T-helper 9 cell (primary cell): ENCODE data around the gene MTFP1.
"Not testable (repeated sequence)": the region's sequence is repeated elsewhere in the genome, so short reads cannot be mapped to it uniquely, and the experiment has no call there.

ENCODE experiments used
- DNase-seq: peaks from one replicate; pipeline ENCODE4 v3.0.0-alpha.2; 2020
- total RNA-seq, 2 donors: gene quantifications; one replicate each; lab custom pipeline; 2026; lab: John Stamatoyannopoulos, UW

Gene MTFP1, protein sequence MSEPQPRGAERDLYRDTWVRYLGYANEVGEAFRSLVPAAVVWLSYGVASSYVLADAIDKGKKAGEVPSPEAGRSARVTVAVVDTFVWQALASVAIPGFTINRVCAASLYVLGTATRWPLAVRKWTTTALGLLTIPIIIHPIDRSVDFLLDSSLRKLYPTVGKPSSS
- total RNA-seq: 1.5 to 3.4 reads per million in 2 donors

DNA sequence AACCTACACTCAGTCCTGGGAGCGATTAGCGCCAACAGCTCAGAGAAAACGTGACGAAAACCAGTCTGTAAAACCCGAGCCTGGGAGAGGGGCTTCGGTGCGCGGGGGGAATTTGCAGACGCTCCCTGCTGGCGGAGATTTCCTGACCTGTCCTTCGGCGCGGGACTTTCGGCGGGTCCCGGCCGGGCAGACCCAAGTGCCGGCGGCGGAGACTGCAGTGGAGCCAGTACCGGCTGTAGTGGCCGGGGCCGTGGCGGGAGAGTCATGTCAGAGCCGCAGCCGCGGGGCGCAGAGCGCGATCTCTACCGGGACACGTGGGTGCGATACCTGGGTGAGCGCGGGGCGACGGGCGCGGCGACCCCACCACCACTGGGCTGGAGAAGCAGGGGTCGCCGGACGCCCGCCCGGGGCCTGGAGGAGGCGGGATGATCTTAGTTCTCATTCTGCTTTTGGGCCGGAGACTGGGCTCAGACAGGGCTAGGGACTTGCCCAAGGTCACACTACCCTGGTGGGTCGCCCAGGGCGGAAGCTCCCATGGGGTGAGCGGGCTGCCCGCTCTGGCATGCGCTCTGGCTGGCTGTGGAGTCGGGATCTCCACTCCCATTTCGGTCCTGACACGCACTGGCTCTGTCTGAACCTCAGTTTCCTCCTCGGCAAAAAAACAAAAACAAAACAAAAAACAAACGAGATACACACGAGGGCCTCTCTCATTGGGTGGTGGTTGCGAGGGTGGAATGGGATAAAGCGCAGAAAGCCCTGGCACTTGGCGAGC is at the start of gene MTFP1:
MTFP1 (plus strand) TSS at position 153 of the 772 bp plus-strand sequence; CDS start at position 265, 112 bp downstream.
- DNase-seq: peak; percentile 37

DNA sequence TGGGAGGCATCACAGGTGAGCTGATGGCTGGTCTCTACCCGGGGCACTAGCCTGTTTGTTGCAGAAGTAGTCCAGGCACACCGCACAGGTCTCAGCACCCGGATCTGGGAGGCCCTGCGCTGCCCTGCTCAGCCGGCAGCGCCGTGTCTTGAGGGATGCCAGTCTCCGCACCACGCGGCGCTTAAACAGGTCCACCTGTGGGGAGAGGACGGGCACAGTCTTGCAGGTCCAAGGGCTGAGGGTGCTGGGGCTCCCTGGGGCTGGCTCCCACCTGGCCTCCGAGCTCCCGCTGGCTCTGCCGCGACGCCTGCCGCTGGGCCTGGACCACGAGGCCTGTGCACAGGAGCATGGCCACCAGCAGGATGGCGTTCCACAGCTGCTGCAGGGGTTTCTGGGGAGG is 45.6 kb upstream of the MTFP1 start:
- no peak for DNase-seq

DNA sequence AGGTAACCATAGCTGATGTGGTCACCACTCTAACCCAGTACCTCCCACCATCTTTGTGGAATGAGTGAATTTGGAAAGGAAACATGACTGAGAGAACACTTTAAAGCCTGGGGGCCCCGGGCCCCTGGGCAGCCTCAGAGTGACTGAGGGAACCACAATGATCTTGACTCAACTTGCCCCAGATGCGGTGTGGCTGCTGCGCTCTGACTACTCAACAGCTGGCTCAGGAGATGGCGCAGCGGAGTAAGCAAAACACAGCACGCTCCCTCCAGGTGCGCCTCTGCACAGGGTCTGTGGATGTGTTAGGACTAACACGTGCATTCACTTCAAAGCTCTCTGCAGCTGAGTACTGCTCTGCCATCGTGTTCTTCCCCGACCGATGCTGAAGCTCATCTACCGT is 44.3 kb upstream of the MTFP1 start:
- DNase-seq: no peak

DNA sequence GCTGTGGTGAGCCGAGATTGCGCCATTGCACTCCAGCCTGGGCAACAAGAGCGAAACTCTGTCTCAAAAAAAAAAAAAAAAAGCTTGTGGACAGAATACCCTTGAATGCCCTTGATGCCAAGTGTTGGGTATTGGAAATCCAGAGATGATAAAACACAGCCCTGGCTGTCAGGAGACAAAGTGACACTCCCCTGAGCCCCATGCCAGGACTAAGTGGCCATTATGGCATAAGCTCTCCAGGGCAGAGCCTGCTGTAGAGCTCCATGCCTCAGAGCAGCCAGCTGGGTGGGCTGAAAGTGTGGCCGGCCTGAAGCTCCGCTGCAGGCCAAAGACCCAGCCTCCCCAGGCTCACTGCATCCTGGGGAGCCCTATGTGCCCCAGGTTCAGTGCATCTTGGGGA is 43.2 kb upstream of the MTFP1 start:
- DNase-seq: no peak

DNA sequence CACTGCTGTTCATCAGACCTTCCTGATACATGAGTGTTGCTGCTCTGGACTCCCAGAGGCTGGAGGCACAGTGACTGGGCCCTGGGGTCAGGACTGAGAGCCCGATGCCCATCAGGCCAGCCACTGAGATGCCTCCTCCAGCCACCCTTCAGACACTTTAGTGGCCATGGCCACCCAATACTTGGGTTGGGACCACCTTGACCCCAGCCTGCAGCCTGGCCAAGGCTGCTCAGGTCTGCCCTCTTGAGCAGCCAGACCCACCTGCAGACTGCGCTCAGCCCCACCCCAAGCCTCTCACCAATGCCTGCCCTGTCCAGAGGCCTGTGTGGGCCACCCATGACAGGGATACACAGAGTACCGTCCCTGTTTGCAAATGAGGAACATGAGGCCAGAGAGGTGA is 42.5 kb upstream of the MTFP1 start:
- no peak for DNase-seq

DNA sequence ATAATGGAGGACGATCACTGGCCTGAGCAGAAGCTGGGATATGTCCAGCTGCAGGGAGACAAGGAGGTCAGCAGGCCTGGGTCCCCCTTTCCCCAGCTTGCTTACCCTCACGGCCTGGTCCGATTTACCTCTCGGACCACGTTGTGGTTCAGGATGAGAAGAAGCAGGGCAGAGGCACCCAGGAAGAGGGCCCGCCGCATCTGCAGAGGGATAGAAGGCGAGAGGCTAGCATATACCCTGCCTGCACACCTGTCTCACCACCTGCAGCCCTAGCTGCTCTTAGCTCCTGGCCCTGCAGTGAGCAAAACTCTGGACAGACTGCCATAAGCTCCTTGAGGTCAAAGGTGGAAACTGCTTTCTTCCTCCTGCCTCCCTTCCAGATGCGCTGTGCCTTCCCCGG is 39.6 kb upstream of the MTFP1 start:
- no peak for DNase-seq

DNA sequence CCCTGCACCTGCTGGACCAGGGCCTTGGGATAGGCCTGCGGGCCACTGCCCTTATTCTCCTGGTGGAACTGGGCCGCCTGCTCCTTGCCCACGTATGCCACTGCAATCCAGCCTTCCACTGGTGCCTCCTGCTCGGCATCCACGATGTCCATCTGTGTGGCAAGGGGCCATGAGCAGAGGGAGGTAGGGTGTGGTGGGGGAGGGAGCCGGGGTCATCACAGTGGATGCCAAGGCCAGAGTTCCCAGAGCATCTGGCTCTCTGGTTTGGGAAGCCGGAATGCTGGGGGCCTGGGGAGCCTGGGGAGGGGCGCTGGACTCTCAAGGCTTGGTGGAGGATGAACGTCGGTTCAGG is 39.0 kb upstream of the MTFP1 start:
- no peak for DNase-seq

DNA sequence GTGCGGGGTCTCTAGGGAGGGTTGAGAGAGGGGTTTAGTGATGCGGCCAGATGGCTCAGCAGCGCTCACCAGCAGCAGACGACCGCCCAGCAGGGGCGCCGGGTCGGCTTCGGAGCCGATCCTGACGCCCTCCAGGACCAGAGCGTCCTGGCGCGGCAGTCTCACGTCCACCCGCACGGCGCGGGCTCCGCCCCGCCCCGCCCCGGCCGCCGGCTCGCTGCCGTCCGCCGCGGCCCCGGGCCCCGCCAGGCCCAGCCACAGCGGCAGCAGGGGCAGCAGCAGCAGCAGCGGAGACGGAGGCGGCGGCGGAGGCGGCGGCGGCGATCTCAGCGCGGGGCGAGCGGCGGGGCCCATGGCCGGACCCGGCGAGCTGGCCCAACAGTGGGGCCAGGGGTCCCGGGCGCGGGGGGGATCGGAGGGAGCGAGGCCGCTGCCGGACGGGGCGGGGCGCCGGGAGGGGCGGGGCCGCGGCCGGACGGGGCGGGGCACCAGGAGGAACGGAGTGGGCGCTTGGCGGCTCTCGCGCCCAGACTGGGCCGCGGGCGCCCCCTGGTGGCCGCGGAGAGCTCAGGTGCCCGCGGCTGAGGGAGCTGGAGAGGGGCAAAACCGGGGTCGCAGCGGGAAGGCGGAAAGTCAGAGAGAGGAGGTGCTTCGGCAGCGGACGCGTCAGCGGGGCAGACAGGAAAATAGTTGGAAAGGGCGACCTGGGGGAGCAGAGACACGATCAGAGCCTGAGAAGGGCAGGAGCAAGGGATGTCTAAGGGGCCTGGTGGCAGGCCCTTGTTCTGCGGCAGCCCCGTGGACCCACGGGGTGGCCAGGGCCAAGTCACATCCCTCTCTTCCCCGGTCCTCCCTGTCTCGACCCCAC is 38.4 kb upstream of the MTFP1 start, which contains the start of gene RNF215:
RNF215 (minus strand) TSS at position 452 of the 868 bp plus-strand sequence; CDS start at position 354, 98 bp downstream.
- peak; percentile 74 for DNase-seq

DNA sequence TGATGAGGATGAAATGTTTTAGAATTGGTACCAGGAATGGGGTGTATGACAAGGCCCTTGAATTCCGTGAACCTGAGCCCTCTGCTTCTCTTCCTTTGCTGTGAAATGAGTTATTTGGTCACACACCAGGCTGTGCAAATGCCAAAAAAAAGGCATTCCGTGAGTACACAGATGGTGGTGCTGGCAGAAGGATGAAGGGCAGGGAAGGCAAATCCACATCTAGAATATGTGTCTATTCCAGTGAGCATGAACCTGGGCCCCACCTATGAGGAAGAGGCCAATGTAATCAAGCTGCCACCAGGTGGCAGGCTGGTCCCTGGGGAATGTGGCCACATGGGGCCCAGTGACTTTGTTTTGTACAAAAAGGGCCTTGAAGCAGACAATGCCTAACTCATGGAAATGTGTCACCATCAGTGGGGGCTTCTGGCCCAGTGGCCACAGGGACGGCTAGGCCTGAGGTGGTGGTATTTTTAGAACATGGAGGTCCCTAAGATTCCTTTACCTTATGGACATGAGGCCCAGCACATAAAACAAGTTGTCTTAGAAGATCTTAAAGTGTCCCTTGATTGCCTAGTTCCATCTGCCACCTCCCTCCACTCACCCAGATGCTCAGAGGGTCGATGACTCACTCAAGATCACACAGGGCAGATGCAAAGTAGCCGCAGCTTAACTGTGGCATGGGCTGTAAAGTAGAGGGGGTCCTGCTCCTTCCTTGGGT is 34.4 kb upstream of the MTFP1 start:
- DNase-seq: peak; percentile 71

DNA sequence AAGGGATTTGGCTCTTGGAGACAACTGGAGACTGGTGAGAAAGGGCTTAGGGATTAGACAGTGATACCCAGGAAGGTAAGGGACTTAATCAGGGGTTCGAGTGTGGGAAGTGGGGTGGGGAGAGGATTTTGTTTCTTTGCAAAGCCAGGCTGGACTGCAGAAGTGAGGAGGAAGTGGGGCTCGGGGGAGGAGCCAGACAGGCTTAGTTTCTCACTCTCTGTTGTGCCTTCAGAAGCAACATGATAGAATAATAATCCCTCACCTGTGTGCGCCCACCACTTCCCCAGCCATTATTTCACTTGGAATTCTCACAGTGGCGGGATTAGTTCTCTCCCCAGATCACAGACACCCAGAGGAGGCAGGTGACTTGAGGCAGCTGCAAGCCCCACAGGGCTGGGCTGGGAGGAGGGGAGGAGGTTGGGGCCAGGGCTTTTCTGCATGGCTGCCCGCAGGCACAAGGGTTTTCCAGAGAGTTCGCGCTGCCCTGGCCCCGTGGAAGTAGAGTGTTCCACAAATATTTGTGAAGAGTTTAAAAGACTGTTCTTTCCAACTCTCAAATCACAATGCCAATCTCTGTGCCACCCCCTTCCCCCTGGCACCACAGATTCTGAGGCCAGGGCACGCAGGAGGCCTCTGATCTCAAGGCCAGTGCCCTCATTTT is 32.8 kb upstream of the MTFP1 start:
- DNase-seq: no peak

DNA sequence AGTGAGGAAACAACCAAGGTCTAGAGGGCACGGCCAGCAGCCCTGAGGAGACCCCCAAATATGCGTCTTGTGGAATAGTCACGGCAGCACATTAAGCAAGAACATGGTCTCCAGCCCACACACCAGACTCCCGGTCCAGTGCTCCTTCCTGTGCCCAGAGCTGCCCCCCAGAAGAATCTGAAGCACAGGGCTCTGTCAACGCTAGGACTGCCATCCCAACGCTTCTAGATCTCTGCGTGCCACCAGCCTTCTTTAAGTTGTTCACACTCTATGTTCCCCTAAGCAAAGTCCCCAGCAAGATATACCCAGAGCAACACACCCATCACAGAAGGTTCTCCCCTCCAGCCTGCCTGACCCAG is 32.3 kb upstream of the MTFP1 start:
- no peak for DNase-seq

DNA sequence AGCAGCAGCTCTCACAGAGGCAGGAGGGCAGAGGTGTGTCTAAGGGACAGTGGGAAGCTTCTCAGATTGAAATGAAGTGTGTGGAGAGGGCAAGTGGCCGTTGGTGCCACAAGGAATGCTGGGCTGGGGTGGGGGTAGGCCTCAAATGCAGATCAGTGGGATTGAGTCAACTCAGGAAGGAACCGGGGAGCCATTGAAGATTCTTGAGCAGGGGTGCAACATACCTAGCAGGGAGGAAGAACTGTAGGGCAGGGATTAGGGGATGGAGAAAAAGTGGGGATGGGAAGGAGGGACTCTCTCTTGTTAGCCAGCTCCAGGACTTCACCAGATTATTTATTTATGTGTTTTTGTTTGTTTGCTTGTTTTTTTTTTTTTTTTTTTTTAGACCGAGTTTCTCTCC is 31.7 kb upstream of the MTFP1 start:
- DNase-seq: no peak

DNA sequence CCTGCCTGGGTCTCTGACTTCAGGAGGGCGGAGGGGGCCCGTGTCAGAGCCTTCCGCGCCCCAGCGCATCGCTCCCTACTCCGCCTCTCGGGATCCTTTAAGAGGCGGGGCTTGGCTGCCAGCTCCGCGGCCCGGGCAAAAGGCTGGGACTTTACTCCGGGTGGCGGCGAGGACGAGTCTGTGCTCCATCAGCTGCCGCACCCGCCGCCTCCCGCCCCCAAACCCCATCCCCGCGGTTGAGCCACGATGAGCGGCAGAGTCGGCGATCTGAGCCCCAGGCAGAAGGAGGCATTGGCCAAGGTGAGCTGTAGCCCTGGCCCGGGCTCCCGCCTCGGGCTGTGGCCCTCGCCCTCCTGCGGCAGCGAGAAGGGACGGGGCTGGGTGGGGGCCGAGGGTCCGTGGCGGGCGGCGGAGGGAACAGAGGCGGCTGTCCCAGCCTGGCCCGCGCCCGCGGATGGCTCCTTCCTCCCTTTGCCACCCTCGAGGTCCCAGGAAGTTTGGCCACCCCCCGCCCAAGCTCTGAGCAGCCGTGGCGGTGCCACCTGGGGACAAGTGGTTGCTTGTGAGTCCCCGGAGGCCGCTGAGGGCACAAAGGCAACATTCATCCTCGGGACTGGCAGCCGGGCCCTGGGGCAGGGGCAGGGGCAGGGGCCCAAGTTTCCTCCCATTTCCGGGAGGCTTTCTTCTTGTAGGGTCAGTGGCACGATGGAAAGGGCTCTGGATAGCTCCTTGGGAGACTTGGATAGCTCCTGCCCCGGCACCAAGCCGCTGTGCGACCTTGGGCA is 28.5 kb upstream of the MTFP1 start, which contains the start of gene SEC14L2:
SEC14L2 (plus strand) TSS at position 148 of the 785 bp plus-strand sequence; CDS start at position 247, 99 bp downstream.
- DNase-seq: peak; percentile 51

DNA sequence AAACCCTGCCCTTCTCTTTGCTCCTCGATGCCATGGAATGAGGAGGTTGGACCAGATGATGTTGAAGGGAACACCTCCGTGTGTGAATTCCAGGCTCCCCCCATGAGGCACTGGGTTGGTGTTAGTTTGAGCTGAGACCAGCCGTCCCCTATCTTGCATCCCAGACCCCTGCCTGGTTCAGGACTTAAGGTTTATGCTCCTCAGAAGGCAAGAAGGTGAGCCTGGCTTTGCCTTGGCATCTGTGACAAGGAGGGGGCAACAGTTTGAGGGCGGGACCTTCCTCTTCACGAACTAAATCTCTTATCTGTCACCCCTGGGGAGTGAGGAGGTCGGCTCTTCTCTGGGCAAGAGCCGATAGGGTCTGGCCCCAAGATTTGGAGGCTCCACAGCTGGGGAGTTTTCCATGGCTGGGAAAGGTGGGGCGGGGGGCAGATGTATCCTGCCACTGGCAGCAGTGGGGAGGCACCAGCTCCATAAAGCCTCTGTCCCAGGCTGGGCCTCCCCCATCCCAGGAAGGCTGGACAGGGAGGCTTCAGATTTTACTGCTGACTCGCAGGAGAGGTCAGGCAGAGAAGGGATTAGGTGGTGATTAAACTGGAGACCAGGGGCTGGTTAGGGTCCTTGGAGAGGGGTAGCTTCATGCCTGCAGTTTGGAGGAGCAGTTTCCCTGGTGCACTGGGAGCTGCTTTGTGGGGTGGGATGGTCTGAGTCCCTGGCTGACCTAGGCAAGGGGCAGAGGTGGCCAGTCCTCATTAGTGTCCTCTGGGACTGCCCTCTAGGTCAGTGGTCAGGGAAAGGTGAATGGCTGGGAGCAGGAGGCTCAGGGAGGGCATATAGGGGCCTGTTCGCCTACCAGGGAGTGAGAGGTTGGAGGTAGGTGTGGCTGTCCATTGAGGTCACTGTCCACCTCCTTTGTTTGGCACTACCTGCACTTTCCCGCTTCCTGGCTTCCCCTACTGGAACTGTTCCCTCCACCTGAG is 27.6 kb upstream of the MTFP1 start:
- no peak for DNase-seq

DNA sequence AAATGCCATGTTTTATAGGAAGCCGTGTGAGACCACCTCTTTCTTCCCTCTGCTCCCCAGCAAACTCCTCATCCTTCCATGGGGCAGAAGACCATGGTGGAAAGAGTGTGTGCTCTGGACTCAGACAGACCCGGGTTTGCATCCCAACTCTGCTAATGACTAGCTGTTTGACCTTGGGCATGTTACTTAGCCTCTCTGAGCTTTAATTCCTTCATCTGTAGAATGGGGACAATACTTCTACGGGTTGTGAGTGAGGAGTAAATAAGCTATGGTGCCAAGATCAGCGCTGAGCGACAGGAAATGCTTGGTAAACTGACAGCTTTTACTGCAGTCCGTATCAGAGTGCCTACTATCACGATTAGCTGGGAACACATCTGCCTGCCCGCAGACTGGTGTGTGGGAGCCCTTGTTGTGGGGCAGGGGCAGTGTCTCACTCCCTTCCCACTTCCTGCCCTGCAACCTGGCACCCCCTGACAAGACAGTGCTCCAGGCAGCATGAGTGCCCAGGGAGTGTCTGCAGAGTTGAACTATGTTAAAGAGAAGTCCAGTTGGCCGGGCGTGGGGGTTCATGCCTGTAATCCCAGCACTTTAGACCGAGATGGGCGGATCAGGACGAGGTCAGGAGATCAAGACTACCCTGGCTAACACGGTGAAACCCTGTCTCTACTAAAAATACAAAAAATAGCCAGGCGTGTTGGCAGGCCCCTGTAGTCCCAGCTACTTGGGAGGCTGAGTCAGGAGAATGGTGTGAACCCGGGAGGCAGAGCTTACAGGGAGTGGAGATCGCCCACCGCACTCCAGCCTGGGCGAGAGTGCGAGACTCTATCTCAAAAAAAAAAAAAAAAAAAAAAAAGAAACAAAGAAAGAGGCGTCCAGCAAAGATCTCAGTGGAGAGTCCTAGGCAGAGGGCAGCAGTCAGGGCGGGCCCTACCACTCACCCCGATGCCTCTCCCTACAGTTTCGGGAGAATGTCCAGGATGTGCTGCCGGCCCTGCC is 26.6 kb upstream of the MTFP1 start:
- no peak for DNase-seq

DNA sequence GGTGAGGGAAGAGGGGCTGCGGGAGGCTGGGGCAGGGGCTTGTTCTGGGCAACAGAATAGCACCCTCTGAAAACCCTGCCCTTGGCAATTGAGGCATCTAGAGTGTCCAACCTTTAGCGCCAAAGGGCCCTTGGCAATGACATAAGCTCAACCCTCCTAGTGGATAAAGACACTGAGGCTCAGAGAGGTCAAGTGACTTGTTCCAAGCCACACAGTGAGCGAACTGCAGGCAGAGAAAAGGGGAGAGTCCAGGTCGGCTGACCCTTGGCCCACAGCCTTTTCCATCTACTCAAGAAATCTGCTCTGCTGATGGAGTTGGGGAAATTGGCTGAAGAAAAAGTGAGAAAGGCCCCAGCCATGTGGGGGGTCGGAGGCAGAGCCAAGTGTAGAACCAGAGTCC is 25.9 kb upstream of the MTFP1 start:
- DNase-seq: no peak

DNA sequence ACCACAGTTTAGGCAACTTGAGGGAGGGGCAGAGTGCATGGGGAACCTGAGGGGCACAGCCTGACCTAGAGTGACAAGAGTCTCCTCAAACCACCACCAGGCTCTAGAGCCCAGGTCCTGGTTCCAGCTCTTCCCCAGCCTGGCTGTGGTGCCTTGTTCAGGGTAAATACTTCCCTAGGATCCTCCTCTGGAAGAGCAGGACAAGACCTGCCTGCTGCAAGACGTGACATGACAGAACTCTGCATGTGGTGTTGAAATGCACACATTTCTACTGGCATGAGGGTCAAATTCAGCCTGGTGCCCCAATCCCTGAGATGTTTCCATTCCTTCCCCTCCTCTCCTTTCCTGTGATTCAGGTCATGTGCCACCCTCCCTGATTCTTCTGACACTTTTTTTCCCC is 25.4 kb upstream of the MTFP1 start:
- no peak for DNase-seq

DNA sequence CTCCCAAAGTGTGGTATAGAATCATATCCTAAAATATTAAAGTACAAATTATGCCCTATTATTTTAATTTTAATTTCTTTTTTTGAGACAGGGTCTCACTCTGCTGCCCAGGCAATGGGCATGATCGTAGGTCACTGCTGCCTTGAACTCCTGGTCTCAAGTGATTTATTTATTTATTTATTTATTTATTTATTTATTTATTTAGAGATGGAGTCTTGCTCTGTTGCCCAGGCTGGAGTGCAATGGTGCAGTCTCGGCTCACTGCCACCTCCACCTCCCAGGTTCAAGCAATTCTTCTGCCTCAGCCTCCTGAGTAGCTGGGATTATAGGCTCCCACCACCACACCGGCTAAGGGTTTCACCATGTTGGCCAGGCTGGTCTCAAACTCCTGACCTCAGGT is 24.5 kb upstream of the MTFP1 start:
- DNase-seq: not testable (repeated sequence)
